AG09319 (cell line): Measurements from ENCODE around the gene MYH14.

Source experiments
- DNase-seq: peaks from one replicate; pipeline ENCODE4 v3.0.0-alpha.2; 2010; ENCODE audit warnings: low read depth; ENCODE audit errors: extremely low read depth
- CTCF ChIP-seq: IDR thresholded peaks from 2 replicates; pipeline ENCODE4 v1.5.1; 2011; ENCODE audit warnings: low read depth, mild to moderate bottlenecking, inconsistent platforms, low read length, moderate library complexity

MYH14 gene

GRCh38 chr19:50263176-50263575 is 59.8 kb downstream of the MYH14 start:
- no peak for DNase-seq
- TF ChIP-seq CTCF, result no peak

- no peak for TF ChIP-seq CTCF
- no peak for DNase-seq
These were observed 61.2 kb downstream of the MYH14 start for GRCh38 chr19:50264483-50265186.

GRCh38 chr19:50266041-50266440 is 62.6 kb downstream of the MYH14 start:
- DNase-seq, result no peak
- TF ChIP-seq CTCF, result no peak

GRCh38 chr19:50266896-50267295 is 63.5 kb downstream of the MYH14 start:
- no peak for TF ChIP-seq CTCF
- no peak for DNase-seq

GRCh38 chr19:50268041-50268440 is 64.6 kb downstream of the MYH14 start:
- DNase-seq, result no peak
- no peak for TF ChIP-seq CTCF

GRCh38 chr19:50268501-50268900 is 65.1 kb downstream of the MYH14 start:
- no peak for DNase-seq
- TF ChIP-seq CTCF, result no peak

- TF ChIP-seq CTCF, result no peak
- no peak for DNase-seq
These were observed 66.2 kb downstream of the MYH14 start for GRCh38 chr19:50269653-50270052.
